Caco-2 (cell line): ENCODE measurements around the gene FBN2. TPM values are rescaled to one million over a fixed set of nuclear protein-coding genes. Genes with fewer than 3 reads are reported as not detected.

Experiments
- BruUV-seq: library from RNA; stranded (reverse); fragments of 400-500 nt; replicated peaks from 2 replicates; lab custom pipeline; 2021; lab: Mats Ljungman, UMichigan
- CTCF ChIA-PET: fragments of 300-600 bp; sonication (Branson Sonifier 250); formaldehyde crosslinking; loops from one replicate; lab custom pipeline; 2022; ENCODE audit warnings: antibody characterized with exemption; lab: Charles Lee
- POLR2A ChIA-PET: fragments of 300-600 bp; sonication (Branson Sonifier 250); formaldehyde crosslinking; loops from one replicate; lab custom pipeline; 2022; ENCODE audit warnings: antibody characterized with exemption; lab: Charles Lee
- DNase-seq, 2 experiments: peaks; one replicate each; pipeline versions ENCODE4 v3.0.0 to v3.0.0-alpha.2; 2020 to 2022
- H3K27me3 ChIP-seq: replicated peaks from 2 replicates; pipeline ENCODE4 v1.6.0; 2011; ENCODE audit warnings: low read length; ENCODE audit not compliant: control insufficient read depth, insufficient read depth
- H3K36me3 ChIP-seq: 2 replicates; pipeline ENCODE4 v1.5.1; 2011; ENCODE audit warnings: low read length; ENCODE audit not compliant: control insufficient read depth, insufficient read depth
- H3K4me1 ChIP-seq: fragments of 250-450 bp; sonication (Bioruptor Pico); 2 replicates; pipeline ENCODE4 v1.5.1; 2020; ENCODE audit warnings: mild to moderate bottlenecking
- H3K4me3 ChIP-seq: 2 replicates; pipeline ENCODE4 v1.5.1; 2011; ENCODE audit warnings: low read depth, mild to moderate bottlenecking, control low read depth, low read length
- H3K9me3 ChIP-seq: fragments of 250-450 bp; sonication (Bioruptor Pico); 2 replicates; pipeline ENCODE4 v1.5.1; 2020; ENCODE audit warnings: mild to moderate bottlenecking, moderate library complexity
- H3K27ac Mint-ChIP-seq: one replicate; pipeline ENCODE4 v1.8.0; 2022; ENCODE audit warnings: mixed read lengths; ENCODE audit not compliant: unreplicated experiment
- H3K27me3 Mint-ChIP-seq: one replicate; pipeline ENCODE4 v1.8.0; 2022; ENCODE audit warnings: mixed read lengths; ENCODE audit not compliant: insufficient read depth, unreplicated experiment
- H3K36me3 Mint-ChIP-seq: one replicate; pipeline ENCODE4 v1.8.0; 2022; ENCODE audit warnings: mild to moderate bottlenecking, mixed read lengths; ENCODE audit not compliant: insufficient read depth, unreplicated experiment
- H3K4me1 Mint-ChIP-seq: one replicate; pipeline ENCODE4 v1.8.0; 2022; ENCODE audit warnings: low read depth, mixed read lengths; ENCODE audit not compliant: unreplicated experiment
- H3K4me3 Mint-ChIP-seq: one replicate; pipeline ENCODE4 v1.8.0; 2022; ENCODE audit warnings: mild to moderate bottlenecking, moderate library complexity, mixed read lengths; ENCODE audit not compliant: unreplicated experiment
- H3K9me3 Mint-ChIP-seq: one replicate; pipeline ENCODE4 v1.8.0; 2022; ENCODE audit warnings: mixed read lengths; ENCODE audit not compliant: unreplicated experiment
- intact Hi-C: fragments of 100-400 bp; cut with micrococcal nuclease; formaldehyde crosslinking; loops from one replicate; pipeline ENCODE4 v1.10.0; 2022; ENCODE audit not compliant: unreplicated experiment
- total RNA-seq: library from RNA; stranded (reverse); gene quantifications from 2 replicates; pipeline ENCODE4 v1.2.3, GENCODE V29; 2022
- TF ChIP-seq, protein P1 (sequence below), 2 experiments: fragments of 200-600 bp in 1 of 2; IDR thresholded peaks; 1 replicate in 1 of 2; 2 replicates in 1 of 2; pipeline versions ENCODE4 v1.5.1 to v1.8.0; 2011 to 2022; ENCODE audit warnings: antibody characterized with exemption in 1 of 2, control low read depth in 1 of 2, inconsistent platforms in 1 of 2, low read depth in 1 of 2, low read length in 1 of 2, mild to moderate bottlenecking in 1 of 2, moderate library complexity in 1 of 2; ENCODE audit not compliant: insufficient read depth in 1 of 2, severe bottlenecking in 1 of 2, unreplicated experiment in 1 of 2

The FBN2 gene
- total RNA-seq, 1 experiment from 2014 or later: 0.09 TPM

DNA sequence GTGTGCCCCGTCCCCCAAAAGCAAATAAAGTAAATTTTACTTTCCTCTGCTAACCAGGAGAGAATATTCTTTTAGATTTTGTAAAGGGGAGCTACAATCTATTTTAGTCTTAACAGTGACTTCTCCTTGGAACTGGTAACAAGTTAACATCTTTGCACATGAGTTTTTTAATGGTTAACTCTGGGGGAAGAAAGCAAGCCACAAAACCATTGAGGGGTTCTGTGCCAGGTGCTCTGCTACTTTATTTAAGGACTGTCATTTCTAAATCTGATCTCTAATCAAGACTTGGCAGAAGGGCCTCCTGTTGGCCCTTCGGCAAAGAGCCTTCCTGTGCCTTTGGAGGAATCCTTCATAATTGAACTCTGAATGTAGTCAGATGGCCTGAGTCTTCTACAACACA is 301.0 kb downstream of the FBN2 start:
- no TSS peak for BruUV-seq

DNA sequence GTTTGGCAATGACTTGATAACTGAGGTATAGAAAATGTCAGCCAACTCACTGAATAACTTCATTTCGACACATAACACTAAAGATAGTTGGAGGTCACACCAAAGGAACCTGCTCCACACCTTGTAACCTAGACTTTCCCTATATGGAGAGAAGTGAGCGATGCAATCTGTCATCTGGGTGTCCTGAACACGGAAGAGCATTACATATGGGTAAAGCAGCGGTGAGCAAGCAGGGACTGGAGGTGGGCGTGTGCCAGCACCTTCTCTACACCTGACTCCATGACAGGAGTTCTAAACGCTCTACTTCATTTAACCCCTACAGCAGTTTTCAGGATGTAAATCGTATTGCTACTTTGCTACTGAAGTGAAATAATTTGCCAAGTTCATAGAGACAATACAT is 301.7 kb downstream of the FBN2 start:
- H3K4me1 ChIP-seq: no peaks in the 10 kb centered on the region
- no peaks in the 10 kb centered on the region for H3K9me3 ChIP-seq
- Mint-ChIP-seq H3K9me3 (no peaks in the 10 kb centered on the region), H3K4me1 (no peaks in the 10 kb centered on the region), H3K36me3 (no peaks in the 10 kb centered on the region), H3K27me3 (no peaks in the 10 kb centered on the region), H3K27ac (no peak overlapping the region), H3K4me3 (no peak overlapping the region)
- no peaks in the 10 kb centered on the region for H3K27me3 ChIP-seq
- POLR2A ChIA-PET: no interaction called here
- no peak overlapping the region for H3K4me3 ChIP-seq
- no peak for DNase-seq
- TF ChIP-seq, protein P1, sequence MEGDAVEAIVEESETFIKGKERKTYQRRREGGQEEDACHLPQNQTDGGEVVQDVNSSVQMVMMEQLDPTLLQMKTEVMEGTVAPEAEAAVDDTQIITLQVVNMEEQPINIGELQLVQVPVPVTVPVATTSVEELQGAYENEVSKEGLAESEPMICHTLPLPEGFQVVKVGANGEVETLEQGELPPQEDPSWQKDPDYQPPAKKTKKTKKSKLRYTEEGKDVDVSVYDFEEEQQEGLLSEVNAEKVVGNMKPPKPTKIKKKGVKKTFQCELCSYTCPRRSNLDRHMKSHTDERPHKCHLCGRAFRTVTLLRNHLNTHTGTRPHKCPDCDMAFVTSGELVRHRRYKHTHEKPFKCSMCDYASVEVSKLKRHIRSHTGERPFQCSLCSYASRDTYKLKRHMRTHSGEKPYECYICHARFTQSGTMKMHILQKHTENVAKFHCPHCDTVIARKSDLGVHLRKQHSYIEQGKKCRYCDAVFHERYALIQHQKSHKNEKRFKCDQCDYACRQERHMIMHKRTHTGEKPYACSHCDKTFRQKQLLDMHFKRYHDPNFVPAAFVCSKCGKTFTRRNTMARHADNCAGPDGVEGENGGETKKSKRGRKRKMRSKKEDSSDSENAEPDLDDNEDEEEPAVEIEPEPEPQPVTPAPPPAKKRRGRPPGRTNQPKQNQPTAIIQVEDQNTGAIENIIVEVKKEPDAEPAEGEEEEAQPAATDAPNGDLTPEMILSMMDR (IDR thresholded peaks at IDR 0.05; ENCODE audit: insufficient read depth in 1 of 2, low read depth in 1 of 2, low read length in 1 of 2, severe bottlenecking in 1 of 2, unreplicated experiment in 1 of 2): no peak
- no TSS peak for BruUV-seq
- intact Hi-C loops: no loop called here
- H3K36me3 ChIP-seq: no peaks in the 10 kb centered on the region
- CTCF ChIA-PET: no interaction called here

More for the DNA sequence above, 301.0 kb downstream of the FBN2 start:
- Mint-ChIP-seq H3K36me3 (no peaks in the 10 kb centered on the region), H3K4me3 (no peak overlapping the region), H3K27ac (no peak overlapping the region), H3K9me3 (no peaks in the 10 kb centered on the region), H3K27me3 (no peaks in the 10 kb centered on the region), H3K4me1 (no peaks in the 10 kb centered on the region)
- CTCF ChIA-PET: no interaction called here
- intact Hi-C loops: no loop called here
- POLR2A ChIA-PET: no interaction called here
- TF ChIP-seq, protein P1 (IDR thresholded peaks at IDR 0.05; ENCODE audit: insufficient read depth in 1 of 2, low read depth in 1 of 2, low read length in 1 of 2, severe bottlenecking in 1 of 2, unreplicated experiment in 1 of 2): no peak
- Histone ChIP-seq H3K4me1 (no peaks in the 10 kb centered on the region), H3K36me3 (no peaks in the 10 kb centered on the region), H3K27me3 (no peaks in the 10 kb centered on the region), H3K9me3 (no peaks in the 10 kb centered on the region), H3K4me3 (no peak overlapping the region)
- no peak for DNase-seq

DNA sequence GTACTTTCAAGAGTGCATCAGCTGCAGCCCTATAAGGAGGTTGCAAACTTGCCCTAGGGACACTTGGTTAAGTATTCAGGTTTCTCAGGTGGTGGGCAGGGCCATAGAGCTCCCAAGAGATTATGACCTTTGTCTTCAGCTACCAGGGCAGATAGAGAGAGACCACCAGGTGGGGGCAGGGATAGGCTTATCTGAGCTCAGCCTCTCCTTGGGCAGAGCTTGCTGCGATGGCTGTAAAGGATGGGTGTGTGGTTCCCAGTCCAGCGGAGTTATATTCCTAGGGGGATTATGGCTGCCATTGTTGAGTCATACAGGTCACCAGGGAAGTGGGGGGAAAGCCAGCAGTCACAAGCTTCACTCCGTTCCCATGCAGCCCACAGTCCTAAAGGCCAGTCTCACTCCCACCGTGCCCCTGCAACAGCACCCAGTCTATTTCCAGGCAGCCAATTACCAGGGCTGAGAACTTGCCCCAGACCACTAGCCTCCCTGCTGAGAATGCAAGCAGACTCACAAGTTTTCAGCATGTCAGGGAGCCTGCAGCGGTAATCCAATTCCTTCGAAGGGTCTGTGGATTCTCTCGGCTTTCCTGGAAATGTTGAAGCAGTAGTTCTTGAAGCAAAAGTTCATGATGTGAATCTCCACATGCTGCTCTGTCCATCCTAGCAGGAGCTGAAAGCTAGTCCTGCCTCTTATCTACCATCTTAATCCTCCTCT is 303.0 kb downstream of the FBN2 start:
- no peak overlapping the region for H3K27ac Mint-ChIP-seq
- peaks cover 10% of the 10 kb centered on the region for H3K9me3 Mint-ChIP-seq
- TF ChIP-seq, protein P1 (IDR thresholded peaks at IDR 0.05; ENCODE audit: insufficient read depth in 1 of 2, low read depth in 1 of 2, low read length in 1 of 2, severe bottlenecking in 1 of 2, unreplicated experiment in 1 of 2): no peak
- intact Hi-C loops: no loop called here
- POLR2A ChIA-PET: no interaction called here
- Histone ChIP-seq H3K4me1 (no peaks in the 10 kb centered on the region), H3K36me3 (no peaks in the 10 kb centered on the region), H3K9me3 (no peaks in the 10 kb centered on the region), H3K27me3 (no peaks in the 10 kb centered on the region), H3K4me3 (no peak overlapping the region)
- DNase-seq: no peak
- H3K4me1 Mint-ChIP-seq: no peaks in the 10 kb centered on the region
- CTCF ChIA-PET: no interaction called here
- BruUV-seq: no TSS peak
- H3K36me3 Mint-ChIP-seq: no peaks in the 10 kb centered on the region
- H3K27me3 Mint-ChIP-seq: no peaks in the 10 kb centered on the region
- H3K4me3 Mint-ChIP-seq: no peak overlapping the region
